Liver (tissue), 9 donors: ENCODE data around the gene AMACR. TPM values are rescaled to one million over a fixed set of nuclear protein-coding genes. Genes with fewer than 3 reads are reported as not detected.
A peak's percentile ranks its signal among the peaks of the same experiment; 100 is the strongest.

Experiments used
- DNase-seq: peaks from one replicate; pipeline ENCODE4 v3.0.0-alpha.2; 2017; ENCODE audit warnings: low spot score
- H3K27ac ChIP-seq, 2 donors: one replicate each; pipeline ENCODE4 v1.7.0; 2013; ENCODE audit warnings: inconsistent platforms in 2 of 2, low read length in 2 of 2, control low read depth in 1 of 2, low read depth in 1 of 2, mild to moderate bottlenecking in 1 of 2
- H3K27me3 ChIP-seq, 4 donors: one replicate each; pipeline versions ENCODE4 v1.6.1 to v1.7.0; 2013; ENCODE audit warnings: low read length in 3 of 4, inconsistent platforms in 1 of 4, mild to moderate bottlenecking in 1 of 4, moderate library complexity in 1 of 4; ENCODE audit not compliant: control insufficient read depth in 4 of 4, insufficient read depth in 4 of 4
- H3K36me3 ChIP-seq, 4 donors: one replicate each; pipeline versions ENCODE4 v1.6.1 to v1.7.0; 2013; ENCODE audit warnings: low read length in 3 of 4, mild to moderate bottlenecking in 3 of 4, low read depth in 1 of 4, moderate library complexity in 1 of 4; ENCODE audit not compliant: control insufficient read depth in 4 of 4, insufficient read depth in 3 of 4
- H3K4me1 ChIP-seq, 4 donors: one replicate each; pipeline versions ENCODE4 v1.6.1 to v1.7.0; 2013; ENCODE audit warnings: low read length in 3 of 4, mild to moderate bottlenecking in 3 of 4, moderate library complexity in 1 of 4; ENCODE audit not compliant: control insufficient read depth in 4 of 4, insufficient read depth in 4 of 4
- H3K4me3 ChIP-seq, 3 donors: one replicate each; pipeline versions ENCODE4 v1.6.1 to v1.7.0; 2013; ENCODE audit warnings: low read length in 3 of 3, control low read depth in 1 of 3, low read depth in 1 of 3, mild to moderate bottlenecking in 1 of 3
- H3K9ac ChIP-seq, 2 donors: one replicate each; pipeline ENCODE4 v1.7.0; 2013; ENCODE audit warnings: low read length in 2 of 2, mild to moderate bottlenecking in 2 of 2, moderate library complexity in 2 of 2, control low read depth in 1 of 2, low read depth in 1 of 2
- H3K9me3 ChIP-seq, 4 donors: one replicate each; pipeline versions ENCODE4 v1.6.1 to v1.7.0; 2013; ENCODE audit warnings: low read length in 3 of 4; ENCODE audit not compliant: control insufficient read depth in 4 of 4
- ATF3 ChIP-seq: IDR thresholded peaks from 2 replicates; pipeline ENCODE4 v1.6.1; 2016; ENCODE audit warnings: antibody characterized with exemption
- CTCF ChIP-seq: fragments of 150-350 bp; IDR thresholded peaks from 2 replicates; pipeline ENCODE4 v1.5.1; 2017; ENCODE audit warnings: improper control_type of control experiment, low read depth, low read length; ENCODE audit not compliant: missing input control
- EGR1 ChIP-seq, 2 donors: IDR thresholded peaks; 2 replicates each; pipeline ENCODE4 v1.6.1; 2016 to 2018; ENCODE audit warnings: antibody characterized with exemption in 2 of 2, low read depth in 2 of 2
- FOXA1 ChIP-seq: IDR thresholded peaks from 2 replicates; pipeline ENCODE4 v1.6.1; 2016; ENCODE audit warnings: antibody characterized with exemption
- FOXA2 ChIP-seq: IDR thresholded peaks from 2 replicates; pipeline ENCODE4 v1.6.1; 2016; ENCODE audit warnings: antibody characterized with exemption
- HNF4A ChIP-seq, 2 donors: conservative IDR thresholded peaks; 2 replicates each; pipeline ENCODE4 v1.6.1; 2016; ENCODE audit warnings: antibody characterized with exemption in 2 of 2, mild to moderate bottlenecking in 2 of 2
- HNF4G ChIP-seq: IDR thresholded peaks from 2 replicates; pipeline ENCODE4 v1.6.1; 2016; ENCODE audit warnings: antibody characterized with exemption
- JUND ChIP-seq, 2 donors: IDR thresholded peaks; 2 replicates each; pipeline ENCODE4 v1.6.1; 2016; ENCODE audit warnings: antibody characterized with exemption in 2 of 2
- NR2F2 ChIP-seq: IDR thresholded peaks from 2 replicates; pipeline ENCODE4 v1.6.1; 2016; ENCODE audit warnings: antibody characterized with exemption
- RAD21 ChIP-seq, 2 donors: IDR thresholded peaks; 2 replicates each; pipeline ENCODE4 v1.6.1; 2016; ENCODE audit warnings: antibody characterized with exemption in 2 of 2, mild to moderate bottlenecking in 2 of 2
- REST ChIP-seq: IDR thresholded peaks from 2 replicates; pipeline ENCODE4 v1.6.1; 2016; ENCODE audit warnings: antibody characterized with exemption, mild to moderate bottlenecking
- RXRA ChIP-seq, 2 donors: IDR thresholded peaks; 2 replicates each; pipeline ENCODE4 v1.6.1; 2017 to 2018; ENCODE audit warnings: antibody characterized with exemption in 2 of 2, mild to moderate bottlenecking in 1 of 2
- SP1 ChIP-seq: IDR thresholded peaks from 2 replicates; pipeline ENCODE4 v1.6.1; 2018; ENCODE audit warnings: antibody characterized with exemption, mild to moderate bottlenecking
- YY1 ChIP-seq: IDR thresholded peaks from 2 replicates; pipeline ENCODE4 v1.6.1; 2016; ENCODE audit warnings: antibody characterized with exemption, mild to moderate bottlenecking
- WGBS: extraction: QIAGEN DNeasy Blood & Tissue Kit; methylation state at CpG from one replicate; pipeline ENCODE4 v1.1.7; 2013; 5-methylcytosine and 5-hydroxymethylcytosine counted together
- polyA plus RNA-seq, 2 donors: library from polyadenylated mRNA; stranded (reverse) in 1 of 2; unstranded in 1 of 2; fragments of 200-250 nt in 1 of 2; fragments of >200 nt in 1 of 2; fragmentation: Nextera tagmentation in 1 of 2; extraction: Ambion mirVana in 1 of 2; gene quantifications; one replicate each; pipeline versions ENCODE4 v1.2.1 to v1.2.3, GENCODE V29; 2013 to 2015
- total RNA-seq, 2 donors: library from RNA; depleted of rRNA; stranded (reverse); fragments of >200 nt; gene quantifications; one replicate each; pipeline ENCODE4 v1.2.3, GENCODE V29; 2014
- TF ChIP-seq, protein P1 (sequence below): IDR thresholded peaks from 2 replicates; pipeline ENCODE4 v1.6.1; 2016; ENCODE audit warnings: antibody characterized with exemption
- donor health status: healthy.
- donor health status: healthy.
- donor health status: healthy.
- donor health status: healthy.
- donor health status: healthy.

The AMACR gene
- total and polyA plus RNA-seq, 4 donors = 15.6 to 48.5 (median 31.7) TPM

GRCh38 chr5:34005681-34006080 lies 2.2 kb downstream of the AMACR start (continued):
- TF ChIP-seq ATF3 (no peak), FOXA1 (no peak), HNF4G (no peak), EGR1 (IDR thresholded peaks at IDR 0.05; ENCODE audit: low read depth in 2 of 2) (no peak), CTCF (no peak), NR2F2 (no peak)
- TF ChIP-seq, protein P1, sequence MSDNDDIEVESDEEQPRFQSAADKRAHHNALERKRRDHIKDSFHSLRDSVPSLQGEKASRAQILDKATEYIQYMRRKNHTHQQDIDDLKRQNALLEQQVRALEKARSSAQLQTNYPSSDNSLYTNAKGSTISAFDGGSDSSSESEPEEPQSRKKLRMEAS = no peak

- 64% methylated on average over 4 of the region's 4 CpGs for WGBS
- TF ChIP-seq HNF4A (conservative IDR thresholded peaks at IDR 0.05) (no peak), EGR1 (IDR thresholded peaks at IDR 0.05; ENCODE audit: low read depth in 2 of 2) (no peak), RXRA (IDR thresholded peaks at IDR 0.05) (no peak), CTCF (no peak), FOXA1 (no peak), HNF4G (no peak), YY1 (no peak)
- TF ChIP-seq, protein P1 = no peak
- Histone ChIP-seq H3K27me3 (no peaks in the 10 kb centered on the region), H3K36me3 (peaks cover 0 to 16% (median 5%) of the 10 kb centered on the region in 4 donors), H3K9me3 (no peaks in the 10 kb centered on the region), H3K27ac (peak overlapping the region in 1 of 2 donors; percentile 22), H3K4me3 (no peak overlapping the region), H3K4me1 (peaks cover 0 to 66% (median 46%) of the 10 kb centered on the region in 4 donors), H3K9ac (no peak overlapping the region)
- no peak for DNase-seq
Observed at GRCh38 chr5:34005211-34005610, 2.6 kb downstream of the AMACR start.

DNA sequence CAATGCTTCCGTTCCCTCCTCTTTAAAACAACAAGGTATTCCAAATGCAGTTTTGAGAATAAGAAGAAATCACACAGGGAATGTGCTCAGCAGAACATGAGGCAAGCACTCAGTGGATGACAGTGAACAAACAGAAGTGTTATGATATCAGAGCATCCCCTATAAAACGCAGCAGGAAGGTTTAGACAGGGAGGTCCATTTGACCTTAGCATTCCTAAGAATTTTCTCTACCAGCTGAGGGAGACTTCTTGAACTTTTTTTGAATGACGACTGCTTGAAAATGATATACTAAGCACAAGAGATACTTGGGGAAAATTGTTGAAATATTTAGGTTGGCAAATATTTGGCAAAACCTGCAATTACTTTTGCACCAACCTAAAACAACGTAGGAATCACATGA lies 3.9 kb downstream of the AMACR start:
- peaks cover 0 to 18% (median 5%) of the 10 kb centered on the region in 4 donors for H3K36me3 ChIP-seq
- peaks cover 0 to 66% (median 46%) of the 10 kb centered on the region in 4 donors for H3K4me1 ChIP-seq
- H3K9ac ChIP-seq = no peak overlapping the region
- H3K27ac ChIP-seq = no peak overlapping the region
- no peak for DNase-seq
- H3K9me3 ChIP-seq = no peaks in the 10 kb centered on the region
- TF ChIP-seq NR2F2 = no peak
- TF ChIP-seq SP1 = no peak
- no peak for TF ChIP-seq HNF4G
- no peak for TF ChIP-seq EGR1 (IDR thresholded peaks at IDR 0.05; ENCODE audit: low read depth in 2 of 2)
- TF ChIP-seq RAD21 (IDR thresholded peaks at IDR 0.05) = no peak
- TF ChIP-seq RXRA (IDR thresholded peaks at IDR 0.05) = no peak
- TF ChIP-seq FOXA2 = no peak
- TF ChIP-seq REST = no peak
- TF ChIP-seq FOXA1 = no peak
- no peak for TF ChIP-seq JUND (IDR thresholded peaks at IDR 0.05)
- H3K4me3 ChIP-seq = no peak overlapping the region
- 90% methylated on average over 4 of the region's 4 CpGs for WGBS
- no peaks in the 10 kb centered on the region for H3K27me3 ChIP-seq
